BJ (cell line): ENCODE measurements around the gene TOX2. TPM values are rescaled to one million over a fixed set of nuclear protein-coding genes. Genes with fewer than 3 reads are reported as not detected.

Source experiments
- CTCF ChIA-PET: fragments of 350-600 bp; formaldehyde crosslinking; extraction: SDS; loops from one replicate; lab custom pipeline; 2021; ENCODE audit warnings: antibody characterized with exemption, inconsistent platforms; lab: Yijun Ruan, JAX
- POLR2A ChIA-PET: fragments of 300-600 bp; sonication (Branson Sonifier 250); formaldehyde crosslinking; extraction: SDS; loops from one replicate; lab custom pipeline; 2021; ENCODE audit warnings: antibody characterized with exemption; lab: Charles Lee
- DNase-seq: peaks from one replicate; pipeline ENCODE4 v3.0.0-alpha.2; 2011; ENCODE audit warnings: low read depth
- H3K27me3 ChIP-seq: 2 replicates; pipeline ENCODE4 v1.6.0; 2011; ENCODE audit warnings: low read length; ENCODE audit not compliant: control insufficient read depth, insufficient read depth
- H3K36me3 ChIP-seq: 2 replicates; pipeline ENCODE4 v1.5.1; 2011; ENCODE audit warnings: low read length; ENCODE audit not compliant: control insufficient read depth, insufficient read depth
- H3K4me3 ChIP-seq: 2 replicates; pipeline ENCODE4 v1.5.1; 2011; ENCODE audit warnings: low read depth, mild to moderate bottlenecking, control low read depth, low read length
- polyA plus RNA-seq: library from polyadenylated mRNA; depleted of rRNA; stranded (reverse); fragments of >200 nt; gene quantifications from 2 replicates; pipeline ENCODE4 v1.2.3, GENCODE V29; 2011
- TF ChIP-seq, protein P1 (sequence below): IDR thresholded peaks from 2 replicates; pipeline ENCODE4 v1.5.1; 2011; ENCODE audit warnings: low read depth, mild to moderate bottlenecking, control low read depth, inconsistent platforms, low read length, moderate library complexity; ENCODE audit not compliant: insufficient read depth

The TOX2 gene
- polyA plus RNA-seq, 1 experiment = 7.6 TPM

DNA sequence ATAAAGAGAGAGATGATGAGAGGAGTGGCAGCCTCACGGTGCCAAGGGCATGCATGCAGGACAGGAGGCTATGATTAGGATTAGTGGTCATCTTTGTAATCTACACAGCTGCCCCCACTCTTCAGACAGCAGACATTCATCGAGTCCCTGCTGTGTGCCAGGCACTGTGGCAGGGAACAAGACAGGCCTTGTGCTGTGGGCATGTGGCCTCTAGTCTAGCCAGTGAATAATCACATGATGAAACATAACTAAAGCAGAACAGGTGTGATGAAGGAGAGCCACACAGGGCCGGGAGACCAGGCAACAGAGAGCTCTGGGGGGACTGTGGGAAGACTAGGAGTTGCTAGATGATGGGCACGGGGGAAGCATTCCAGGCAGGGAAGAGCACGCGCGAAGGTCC lies 22.2 kb downstream of the TOX2 start:
- no peaks in the 10 kb centered on the region for H3K27me3 ChIP-seq
- no peaks in the 10 kb centered on the region for H3K36me3 ChIP-seq
- H3K4me3 ChIP-seq = no peak overlapping the region
- TF ChIP-seq, protein P1, sequence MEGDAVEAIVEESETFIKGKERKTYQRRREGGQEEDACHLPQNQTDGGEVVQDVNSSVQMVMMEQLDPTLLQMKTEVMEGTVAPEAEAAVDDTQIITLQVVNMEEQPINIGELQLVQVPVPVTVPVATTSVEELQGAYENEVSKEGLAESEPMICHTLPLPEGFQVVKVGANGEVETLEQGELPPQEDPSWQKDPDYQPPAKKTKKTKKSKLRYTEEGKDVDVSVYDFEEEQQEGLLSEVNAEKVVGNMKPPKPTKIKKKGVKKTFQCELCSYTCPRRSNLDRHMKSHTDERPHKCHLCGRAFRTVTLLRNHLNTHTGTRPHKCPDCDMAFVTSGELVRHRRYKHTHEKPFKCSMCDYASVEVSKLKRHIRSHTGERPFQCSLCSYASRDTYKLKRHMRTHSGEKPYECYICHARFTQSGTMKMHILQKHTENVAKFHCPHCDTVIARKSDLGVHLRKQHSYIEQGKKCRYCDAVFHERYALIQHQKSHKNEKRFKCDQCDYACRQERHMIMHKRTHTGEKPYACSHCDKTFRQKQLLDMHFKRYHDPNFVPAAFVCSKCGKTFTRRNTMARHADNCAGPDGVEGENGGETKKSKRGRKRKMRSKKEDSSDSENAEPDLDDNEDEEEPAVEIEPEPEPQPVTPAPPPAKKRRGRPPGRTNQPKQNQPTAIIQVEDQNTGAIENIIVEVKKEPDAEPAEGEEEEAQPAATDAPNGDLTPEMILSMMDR = no peak
- POLR2A ChIA-PET = interaction anchor here (0.5 kb wide), 1 partner anchor 11 kb away, joined by 3 read pairs; no protein-coding TSS in a partner anchor
- CTCF ChIA-PET = no interaction called here
- no peak for DNase-seq

DNA sequence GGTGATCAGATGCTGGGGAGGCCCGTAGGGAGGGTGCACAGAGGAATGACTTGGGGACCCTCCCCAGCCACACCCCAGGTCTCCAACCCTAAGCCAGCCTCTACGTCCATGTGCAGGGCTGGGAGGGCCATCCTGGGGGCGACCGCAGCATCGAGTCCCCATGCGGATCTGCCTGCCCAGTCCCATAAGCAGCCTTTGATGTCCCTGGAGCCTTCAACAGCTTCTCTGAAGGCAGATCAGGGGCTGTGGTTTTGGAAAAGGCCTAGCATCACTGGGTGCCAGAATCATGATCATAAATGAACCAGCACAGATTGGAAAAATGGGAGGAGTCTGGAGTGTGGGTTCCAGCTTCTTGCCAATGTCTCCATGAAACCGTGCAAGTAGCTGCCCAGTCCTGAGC lies 22.9 kb downstream of the TOX2 start:
- DNase-seq = no peak
- H3K4me3 ChIP-seq = no peak overlapping the region
- TF ChIP-seq, protein P1 = no peak
- CTCF ChIA-PET = no interaction called here
- POLR2A ChIA-PET = interaction anchor here (0.5 kb wide), 1 partner anchor 12 kb away, joined by 3 read pairs; no protein-coding TSS in a partner anchor
- H3K27me3 ChIP-seq = no peaks in the 10 kb centered on the region
- H3K36me3 ChIP-seq = no peaks in the 10 kb centered on the region

DNA sequence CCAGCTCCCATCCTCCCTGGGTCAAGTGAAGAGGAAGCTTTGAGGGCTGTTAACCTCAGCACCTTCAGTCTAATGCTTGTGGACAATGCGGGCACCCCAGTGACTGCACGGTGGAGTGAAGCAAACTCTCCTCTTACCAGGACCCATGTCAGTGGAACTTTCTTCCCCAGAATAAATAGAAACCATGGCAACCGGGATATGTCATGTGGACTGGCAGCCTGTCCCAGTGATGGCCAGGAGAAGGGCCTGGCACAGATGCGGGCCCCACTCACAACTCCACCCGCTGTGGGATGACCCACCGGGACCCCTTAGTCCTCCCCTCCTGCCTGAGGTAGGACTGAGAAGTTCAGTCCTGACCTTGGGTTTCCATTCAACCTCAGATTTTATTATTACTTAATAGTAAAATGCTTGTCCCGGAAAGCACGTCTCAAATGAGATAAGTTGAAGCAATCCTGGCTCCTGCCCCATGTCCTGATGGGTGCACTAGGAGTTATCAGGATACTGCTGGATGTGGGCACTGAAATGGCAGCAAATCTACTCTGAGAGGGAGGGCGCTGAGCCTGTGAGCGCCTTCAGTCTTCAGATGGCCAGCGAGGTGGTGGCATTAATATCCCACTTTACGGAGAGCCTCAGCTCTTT lies 23.5 kb downstream of the TOX2 start:
- DNase-seq = no peak
- ChIA-PET CTCF (interaction anchor here (1.5 kb wide), 1 partner anchor 188 kb away, joined by 4 read pairs; no protein-coding TSS in a partner anchor), POLR2A (no interaction called here)
- Histone ChIP-seq H3K4me3 (no peak overlapping the region), H3K36me3 (no peaks in the 10 kb centered on the region), H3K27me3 (no peaks in the 10 kb centered on the region)
- TF ChIP-seq, protein P1 = no peak

DNA sequence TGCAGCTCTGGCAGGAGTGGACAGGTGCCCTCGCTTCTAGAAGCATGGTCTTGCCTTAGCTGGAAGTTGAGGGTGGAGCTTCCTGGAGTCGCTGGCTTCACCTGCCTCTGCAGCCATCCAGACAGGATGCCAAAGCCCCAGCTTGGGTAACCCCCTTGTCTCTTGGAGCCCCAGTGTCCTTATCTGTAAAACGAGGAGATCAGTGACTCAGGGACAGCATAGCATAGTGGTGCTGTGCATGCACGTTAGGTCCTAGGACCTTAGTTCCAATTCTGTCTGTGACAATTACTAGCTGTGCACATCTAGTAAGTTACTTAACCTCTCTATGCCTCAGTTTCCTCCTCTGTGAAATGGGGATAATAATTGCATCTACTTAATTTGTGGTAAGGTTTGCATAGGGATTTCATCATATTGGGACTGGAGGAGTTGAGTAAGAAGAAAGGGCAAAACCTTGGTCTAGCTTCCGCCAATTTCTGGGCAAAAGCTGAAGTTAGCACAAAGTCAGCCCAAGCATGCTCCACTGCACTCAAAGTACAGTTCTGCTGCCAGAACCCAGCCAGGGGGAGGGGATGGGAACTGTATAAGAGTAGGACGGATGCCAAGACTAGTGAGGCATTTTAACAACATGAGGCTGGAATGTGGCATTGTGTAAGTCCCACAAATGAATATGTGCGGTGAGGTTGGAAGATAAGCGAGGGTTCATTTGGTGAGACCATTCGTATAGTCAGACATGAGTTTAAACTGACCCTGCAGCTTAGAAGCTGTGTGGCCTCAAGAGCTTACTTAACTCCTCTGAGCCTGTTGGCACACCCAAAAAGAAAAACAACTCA lies 24.5 kb downstream of the TOX2 start:
- H3K4me3 ChIP-seq = no peak overlapping the region
- H3K27me3 ChIP-seq = no peaks in the 10 kb centered on the region
- ChIA-PET CTCF (interaction anchor here (0.7 to 1.5 kb wide), 4 partner anchors 13 to 189 kb away, joined by 3 to 4 read pairs (median 4); no protein-coding TSS in a partner anchor), POLR2A (no interaction called here)
- H3K36me3 ChIP-seq = no peaks in the 10 kb centered on the region
- DNase-seq = peak; percentile 99
- TF ChIP-seq, protein P1 = no peak

DNA sequence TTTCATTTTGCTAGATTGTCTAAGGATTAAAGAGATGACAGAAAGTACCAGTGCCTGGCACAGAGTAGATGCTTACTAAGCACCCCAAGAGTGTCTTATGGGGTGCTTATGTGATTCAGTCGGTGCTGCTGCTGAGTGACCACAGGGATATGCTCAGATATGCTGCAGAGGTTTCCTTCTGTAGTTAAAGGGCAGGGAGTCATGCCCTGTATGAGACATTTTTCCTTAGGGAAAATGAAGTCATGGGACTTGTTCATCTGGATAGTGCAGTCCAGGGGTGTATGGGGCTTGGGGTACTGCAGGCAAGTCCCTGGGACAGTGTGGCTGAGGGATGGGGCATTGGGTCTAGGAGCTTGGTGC lies 25.1 kb downstream of the TOX2 start:
- TF ChIP-seq, protein P1 = no peak
- no peaks in the 10 kb centered on the region for H3K36me3 ChIP-seq
- CTCF ChIA-PET = interaction anchor here (0.7 to 1.5 kb wide), 4 partner anchors 14 to 190 kb away, joined by 3 to 4 read pairs (median 4); no protein-coding TSS in a partner anchor
- POLR2A ChIA-PET = interaction anchor here (0.6 kb wide), 1 partner anchor 67 kb away, joined by 6 read pairs; no protein-coding TSS in a partner anchor
- DNase-seq = no peak
- H3K4me3 ChIP-seq = no peak overlapping the region
- H3K27me3 ChIP-seq = no peaks in the 10 kb centered on the region
